Stimulated activated effector memory CD8-positive, alpha-beta T cell treated with anti-CD3 and anti-CD28 coated beads, Interleukin-12 subunit alpha, Interleukin-12 subunit beta, amount 100 ng/mL, for 72 hours (primary cell): Measurements from ENCODE around the gene ANGPTL2.

Source experiments
- ATAC-seq: fragments of 150-1000 bp; cut with Tn5 transposase; 2 replicates; pipeline ENCODE4 v1.10.0; 2021
- DNase-seq, 2 donors: peaks; one replicate each; pipeline ENCODE4 v3.0.0; 2021 to 2022; ENCODE audit warnings: low spot score in 2 of 2
- H3K27ac Mint-ChIP-seq: one replicate; pipeline ENCODE4 v1.8.0; 2022; ENCODE audit warnings: mild to moderate bottlenecking, mixed read lengths
- H3K36me3 Mint-ChIP-seq: one replicate; pipeline ENCODE4 v1.8.0; 2022; ENCODE audit warnings: mild to moderate bottlenecking, mixed read lengths
- H3K4me1 Mint-ChIP-seq: one replicate; pipeline ENCODE4 v1.8.0; 2022; ENCODE audit warnings: mixed read lengths
- H3K4me3 Mint-ChIP-seq: one replicate; pipeline ENCODE4 v1.8.0; 2022; ENCODE audit warnings: mild to moderate bottlenecking, mixed read lengths
- H3K9me3 Mint-ChIP-seq: one replicate; pipeline ENCODE4 v1.8.0; 2022; ENCODE audit warnings: mixed read lengths

Gene ANGPTL2

GRCh38 chr9:127118597-127119319, 3.7 kb downstream of the ANGPTL2 start:
- DNase-seq (no peak), ATAC-seq (no peak)
- Mint-ChIP-seq H3K27ac (no peak overlapping the region), H3K36me3 (peaks cover 6% of the 10 kb centered on the region), H3K4me3 (no peak overlapping the region), H3K4me1 (peaks cover 24% of the 10 kb centered on the region), H3K9me3 (no peaks in the 10 kb centered on the region)

- peaks cover 6% of the 10 kb centered on the region for H3K36me3 Mint-ChIP-seq
- peaks cover 24% of the 10 kb centered on the region for H3K4me1 Mint-ChIP-seq
- DNase-seq = no peak
- ATAC-seq = no peak
- H3K9me3 Mint-ChIP-seq = no peaks in the 10 kb centered on the region
- no peak overlapping the region for H3K4me3 Mint-ChIP-seq
- H3K27ac Mint-ChIP-seq = no peak overlapping the region
These were observed 4.6 kb downstream of the ANGPTL2 start for GRCh38 chr9:127117801-127118200.

- H3K9me3 Mint-ChIP-seq = no peaks in the 10 kb centered on the region
These were observed 5.5 kb downstream of the ANGPTL2 start for GRCh38 chr9:127116957-127117356.

GRCh38 chr9:127116088-127116726, 6.2 kb downstream of the ANGPTL2 start:
- Mint-ChIP-seq H3K36me3 (peaks cover 6% of the 10 kb centered on the region), H3K4me1 (peaks cover 17% of the 10 kb centered on the region), H3K27ac (no peak overlapping the region), H3K9me3 (no peaks in the 10 kb centered on the region), H3K4me3 (no peak overlapping the region)
- DNase-seq (no peak), ATAC-seq (peak; percentile 29)

More at GRCh38 chr9:127116957-127117356, 5.5 kb downstream of the ANGPTL2 start:
- Mint-ChIP-seq H3K27ac (no peak overlapping the region), H3K36me3 (peaks cover 6% of the 10 kb centered on the region), H3K4me1 (peaks cover 21% of the 10 kb centered on the region), H3K4me3 (no peak overlapping the region)
- peak; percentile 11 for ATAC-seq
- DNase-seq = no peak

- Mint-ChIP-seq H3K4me1 (peaks cover 17% of the 10 kb centered on the region), H3K4me3 (no peak overlapping the region), H3K36me3 (peaks cover 6% of the 10 kb centered on the region), H3K27ac (no peak overlapping the region), H3K9me3 (no peaks in the 10 kb centered on the region)
- ATAC-seq (no peak), DNase-seq (no peak)
These were observed 7.8 kb downstream of the ANGPTL2 start for GRCh38 chr9:127114606-127115005.

- H3K9me3 Mint-ChIP-seq = no peaks in the 10 kb centered on the region
- no peak overlapping the region for H3K27ac Mint-ChIP-seq
- peaks cover 17% of the 10 kb centered on the region for H3K4me1 Mint-ChIP-seq
- DNase-seq (no peak), ATAC-seq (no peak)
- no peak overlapping the region for H3K4me3 Mint-ChIP-seq
- H3K36me3 Mint-ChIP-seq = peaks cover 6% of the 10 kb centered on the region
These were observed 9.1 kb downstream of the ANGPTL2 start for GRCh38 chr9:127113191-127113972.

- H3K36me3 Mint-ChIP-seq = peaks cover 6% of the 10 kb centered on the region
- H3K4me1 Mint-ChIP-seq = peaks cover 17% of the 10 kb centered on the region
- H3K4me3 Mint-ChIP-seq = no peak overlapping the region
- no peak for ATAC-seq
- H3K27ac Mint-ChIP-seq = no peak overlapping the region
- DNase-seq = no peak
- H3K9me3 Mint-ChIP-seq = no peaks in the 10 kb centered on the region
These were observed 9.7 kb downstream of the ANGPTL2 start for GRCh38 chr9:127112735-127113161.

- Mint-ChIP-seq H3K4me1 (peaks cover 14% of the 10 kb centered on the region), H3K4me3 (no peak overlapping the region), H3K27ac (no peak overlapping the region), H3K36me3 (peaks cover 6% of the 10 kb centered on the region), H3K9me3 (no peaks in the 10 kb centered on the region)
- DNase-seq = no peak
- no peak for ATAC-seq
These were observed 10.4 kb downstream of the ANGPTL2 start for GRCh38 chr9:127112056-127112455.

- ATAC-seq (no peak), DNase-seq (no peak)
- Mint-ChIP-seq H3K27ac (no peak overlapping the region), H3K4me1 (no peaks in the 10 kb centered on the region), H3K36me3 (no peaks in the 10 kb centered on the region), H3K9me3 (no peaks in the 10 kb centered on the region), H3K4me3 (no peak overlapping the region)
These were observed 13.2 kb downstream of the ANGPTL2 start for GRCh38 chr9:127109212-127109711.

- Mint-ChIP-seq H3K9me3 (no peaks in the 10 kb centered on the region), H3K4me3 (no peak overlapping the region), H3K36me3 (no peaks in the 10 kb centered on the region), H3K4me1 (no peaks in the 10 kb centered on the region), H3K27ac (no peak overlapping the region)
- ATAC-seq (no peak), DNase-seq (no peak)
These were observed 14.2 kb downstream of the ANGPTL2 start for GRCh38 chr9:127107929-127108876.

- Mint-ChIP-seq H3K9me3 (no peaks in the 10 kb centered on the region), H3K4me3 (no peak overlapping the region), H3K27ac (no peak overlapping the region), H3K4me1 (no peaks in the 10 kb centered on the region), H3K36me3 (no peaks in the 10 kb centered on the region)
- DNase-seq = no peak
- no peak for ATAC-seq
These were observed 15.1 kb downstream of the ANGPTL2 start for GRCh38 chr9:127107171-127107928.

- DNase-seq (no peak), ATAC-seq (no peak)
- Mint-ChIP-seq H3K27ac (no peak overlapping the region), H3K4me3 (no peak overlapping the region), H3K9me3 (no peaks in the 10 kb centered on the region), H3K4me1 (no peaks in the 10 kb centered on the region), H3K36me3 (no peaks in the 10 kb centered on the region)
These were observed 16.0 kb downstream of the ANGPTL2 start for GRCh38 chr9:127106466-127106855.

GRCh38 chr9:127105805-127106465, 16.5 kb downstream of the ANGPTL2 start:
- DNase-seq = no peak
- H3K36me3 Mint-ChIP-seq = no peaks in the 10 kb centered on the region
- no peak for ATAC-seq
- H3K27ac Mint-ChIP-seq = peak overlapping the region; percentile 23
- no peaks in the 10 kb centered on the region for H3K9me3 Mint-ChIP-seq
- H3K4me1 Mint-ChIP-seq = no peaks in the 10 kb centered on the region
- no peak overlapping the region for H3K4me3 Mint-ChIP-seq
